SK-N-SH (cell line): ENCODE measurements around the gene SLC5A8. TPM values are rescaled to one million over a fixed set of nuclear protein-coding genes. Genes with fewer than 3 reads are reported as not detected.

Experiments
- CTCF ChIA-PET: fragments of 300-600, 350-600 bp; formaldehyde crosslinking; extraction: SDS; loops from one replicate; lab custom pipeline; 2021; lab: Yijun Ruan, JAX
- POLR2A ChIA-PET: fragments of 350-600 bp; sonication (Branson Sonifier 250); formaldehyde crosslinking; extraction: SDS; loops from one replicate; lab custom pipeline; 2020; ENCODE audit warnings: antibody characterized with exemption, inconsistent platforms; lab: Yijun Ruan, JAX
- DNase-seq: peaks from one replicate; pipeline ENCODE4 v3.0.0; 2012
- H2AFZ ChIP-seq: fragments of 200-600 bp; sonication (generic); 2 replicates; pipeline ENCODE4 v1.8.1; 2016; ENCODE audit warnings: antibody characterized with exemption, mild to moderate bottlenecking, low read depth
- H3F3A ChIP-seq: fragments of 200-600 bp; sonication (generic); replicated peaks from 2 replicates; pipeline ENCODE3; 2016; ENCODE audit warnings: antibody characterized with exemption, mild to moderate bottlenecking; ENCODE audit not compliant: insufficient read depth
- H3K27ac ChIP-seq, 2 experiments: fragments of 200-500 bp in 1 of 2; fragments of 200-600 bp in 1 of 2; sonication (Bioruptor generic) in 1 of 2; sonication (generic), shearing (Covaris generic) in 1 of 2; 2 replicates each; pipeline versions ENCODE4 v1.5.1 to v1.6.1; 2014 to 2016; ENCODE audit warnings: low read depth in 2 of 2, inconsistent platforms in 1 of 2, low read length in 1 of 2, mild to moderate bottlenecking in 1 of 2, mixed read lengths in 1 of 2
- H3K27me3 ChIP-seq: fragments of 200-600 bp; sonication (generic), shearing (Covaris generic); 2 replicates; pipeline ENCODE4 v1.6.1; 2016; ENCODE audit warnings: mixed run types; ENCODE audit not compliant: insufficient read depth
- H3K36me3 ChIP-seq, 2 experiments: fragments of 200-500 bp in 1 of 2; fragments of 200-600 bp in 1 of 2; sonication (Bioruptor generic) in 1 of 2; sonication (generic) in 1 of 2; replicated peaks in 1 of 2; 2 replicates each; pipeline versions ENCODE3 to v1.5.1; 2014 to 2016; ENCODE audit warnings: low read length in 1 of 2, mild to moderate bottlenecking in 1 of 2; ENCODE audit not compliant: insufficient read depth in 2 of 2, control insufficient read depth in 1 of 2
- H3K4me1 ChIP-seq, 2 experiments: fragments of 200-500 bp in 1 of 2; fragments of 200-600 bp in 1 of 2; sonication (Bioruptor generic) in 1 of 2; sonication (generic), shearing (Covaris generic) in 1 of 2; 2 replicates each; pipeline versions ENCODE4 v1.5.1 to v1.6.1; 2014 to 2016; ENCODE audit warnings: low read depth in 1 of 2, low read length in 1 of 2, mixed run types in 1 of 2; ENCODE audit not compliant: insufficient read depth in 2 of 2, control insufficient read depth in 1 of 2
- H3K4me2 ChIP-seq: fragments of 200-600 bp; sonication (generic), shearing (Covaris generic); 2 replicates; pipeline ENCODE4 v1.6.1; 2017; ENCODE audit warnings: mixed run types
- H3K4me3 ChIP-seq, 2 experiments: fragments of 200-500 bp in 1 of 2; fragments of 200-600 bp in 1 of 2; sonication (Bioruptor generic) in 1 of 2; sonication (generic), shearing (Covaris generic) in 1 of 2; 2 replicates each; pipeline versions ENCODE4 v1.5.1 to v1.8.1; 2014 to 2016; ENCODE audit warnings: low read depth in 2 of 2, inconsistent platforms in 1 of 2, low read length in 1 of 2, mild to moderate bottlenecking in 1 of 2, mixed read lengths in 1 of 2, moderate library complexity in 1 of 2
- H3K79me2 ChIP-seq: fragments of 200-600 bp; sonication (generic); 2 replicates; pipeline ENCODE4 v1.8.1; 2017; ENCODE audit warnings: mild to moderate bottlenecking; ENCODE audit not compliant: insufficient read depth
- H3K9ac ChIP-seq: fragments of 200-600 bp; sonication (generic); 2 replicates; pipeline ENCODE4 v1.6.1; 2017; ENCODE audit warnings: mixed run types
- H3K9me2 ChIP-seq: fragments of 200-600 bp; sonication (generic); 2 replicates; pipeline ENCODE4 v1.6.1; 2017; ENCODE audit warnings: mixed run types
- H3K9me3 ChIP-seq: fragments of 200-600 bp; sonication (generic); 2 replicates; pipeline ENCODE4 v1.6.1; 2017; ENCODE audit warnings: mixed run types, mild to moderate bottlenecking, moderate library complexity
- H4K20me1 ChIP-seq: fragments of 200-600 bp; sonication (generic); 2 replicates; pipeline ENCODE4 v1.6.1; 2017; ENCODE audit warnings: mild to moderate bottlenecking, mixed run types; ENCODE audit not compliant: insufficient read depth
- CHD2 ChIP-seq: fragments of 150-350 bp; IDR thresholded peaks from 2 replicates; pipeline ENCODE4 v1.6.1; 2018; ENCODE audit warnings: low read length; ENCODE audit not compliant: partially characterized antibody
- EP300 ChIP-seq, 2 experiments: IDR thresholded peaks; 2 replicates each; pipeline versions ENCODE4 v1.4.0 to v1.6.1; 2012; ENCODE audit warnings: borderline replicate concordance in 1 of 2, low read depth in 1 of 2, low read length in 1 of 2
- FOXM1 ChIP-seq: IDR thresholded peaks from 2 replicates; pipeline ENCODE4 v1.4.0; 2012; ENCODE audit warnings: low read depth, mild to moderate bottlenecking
- GABPA ChIP-seq: IDR thresholded peaks from 2 replicates; pipeline ENCODE4 v1.4.0; 2012; ENCODE audit warnings: low read depth, mild to moderate bottlenecking
- GATA2 ChIP-seq: sonication (generic); formaldehyde crosslinking; IDR thresholded peaks from 2 replicates; pipeline ENCODE4 v1.5.0; 2020; ENCODE audit warnings: mild to moderate bottlenecking, missing genetic modification reagents
- MXI1 ChIP-seq: IDR thresholded peaks from 2 replicates; pipeline ENCODE4 v1.6.1; 2012; ENCODE audit warnings: mild to moderate bottlenecking, low read depth, low read length, improper control_type of control experiment
- NFIC ChIP-seq: IDR thresholded peaks from 2 replicates; pipeline ENCODE4 v1.4.0; 2012; ENCODE audit warnings: borderline replicate concordance
- RAD21 ChIP-seq: IDR thresholded peaks from 2 replicates; pipeline ENCODE4 v1.6.1; 2012; ENCODE audit warnings: mild to moderate bottlenecking, low read length
- RCOR1 ChIP-seq: fragments of 150-350 bp; IDR thresholded peaks from 2 replicates; pipeline ENCODE4 v1.6.1; 2017; ENCODE audit warnings: antibody characterized with exemption, low read length
- SIN3A ChIP-seq: IDR thresholded peaks from 2 replicates; pipeline ENCODE4 v1.6.1; 2012; ENCODE audit warnings: low read depth, mild to moderate bottlenecking, low read length, moderate library complexity, borderline replicate concordance
- SMC3 ChIP-seq: IDR thresholded peaks from 2 replicates; pipeline ENCODE4 v1.6.1; 2012; ENCODE audit warnings: low read depth, low read length, improper control_type of control experiment
- TEAD4 ChIP-seq: IDR thresholded peaks from 2 replicates; pipeline ENCODE4 v1.4.0; 2012; ENCODE audit warnings: mild to moderate bottlenecking, borderline replicate concordance; ENCODE audit not compliant: insufficient read depth
- YY1 ChIP-seq: IDR thresholded peaks from 2 replicates; pipeline ENCODE4 v1.4.0; 2012; ENCODE audit warnings: low read depth, mild to moderate bottlenecking
- WGBS: methylation state at CpG from one replicate; pipeline ENCODE4 v1.1.6; 2017; ENCODE audit warnings: low lambda C conversion rate; 5-methylcytosine and 5-hydroxymethylcytosine counted together
- polyA plus RNA-seq, 3 experiments: library from polyadenylated mRNA; depleted of rRNA; stranded (reverse); fragments of >200 nt; gene quantifications; 2 replicates each; pipeline ENCODE4 v1.2.3, GENCODE V29; 2012
- small RNA-seq, 7 experiments: library from RNA; depleted of rRNA; stranded (forward); fragments of <200 nt; gene quantifications; one replicate each; pipeline ENCODE3, GENCODE V24; 2012
- TF ChIP-seq, protein P1 (sequence below): IDR thresholded peaks from 2 replicates; pipeline ENCODE4 v1.4.0; 2012; ENCODE audit warnings: low read depth, borderline replicate concordance
- TF ChIP-seq, protein P2 (sequence below): IDR thresholded peaks from 2 replicates; pipeline ENCODE4 v1.4.0; 2012; ENCODE audit warnings: low read depth, borderline replicate concordance
- TF ChIP-seq, protein P3 (sequence below): fragments of 150-350 bp; IDR thresholded peaks from 2 replicates; pipeline ENCODE4 v1.6.1; 2017; ENCODE audit warnings: antibody characterized with exemption, low read length, low read depth, borderline replicate concordance
- TF ChIP-seq, protein P4 (sequence below): IDR thresholded peaks from 2 replicates; pipeline ENCODE4 v1.4.0; 2012; ENCODE audit warnings: low read depth

SLC5A8 gene
- polyA plus RNA-seq, 1 of the 3 experiments (the other 2 are of a cell fraction) = not detected

DNA sequence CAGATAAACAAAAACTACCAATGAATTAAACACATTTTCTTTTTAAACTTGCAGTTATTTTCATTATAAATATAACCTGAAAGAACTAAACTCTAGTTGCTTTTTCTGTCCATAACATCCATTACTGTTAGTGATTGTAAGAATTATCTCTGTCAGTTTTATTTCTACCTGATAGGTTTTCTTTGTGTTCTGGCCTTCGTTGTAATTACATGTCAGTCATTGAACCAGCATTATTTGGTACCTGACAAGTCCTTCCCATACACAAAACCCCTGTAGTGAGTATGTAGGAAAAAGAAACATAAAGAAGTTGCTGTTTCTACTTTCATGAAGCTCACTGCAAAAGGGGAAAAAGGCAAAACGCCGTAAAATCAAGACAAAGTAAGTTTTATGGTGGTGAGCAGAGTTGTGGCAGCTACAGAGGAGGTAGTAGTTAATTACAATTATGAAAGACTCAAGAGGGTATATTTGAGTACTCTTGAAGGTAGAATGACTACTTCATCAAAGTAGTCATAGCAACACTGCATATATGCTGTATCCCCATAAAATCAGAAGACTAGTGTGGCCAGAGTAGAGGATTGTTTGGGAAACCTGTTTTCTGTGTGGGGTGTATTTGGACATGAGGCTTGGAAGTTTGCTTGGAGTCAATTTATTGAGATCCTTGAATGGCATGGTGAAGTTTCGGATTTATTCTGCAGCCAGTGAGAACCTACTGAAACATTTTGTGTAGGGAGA lies 102.8 kb downstream of the SLC5A8 start:
- TF ChIP-seq RCOR1 (no peak), CHD2 (no peak), GATA2 (CRISPR knock-in tag) (no peak), YY1 (no peak), SIN3A (no peak), MXI1 (no peak), TEAD4 (no peak), GABPA (no peak), FOXM1 (no peak), EP300 (IDR thresholded peaks at IDR 0.05; ENCODE audit: borderline replicate concordance in 1 of 2, low read depth in 1 of 2, low read length in 1 of 2) (no peak), RAD21 (no peak), NFIC (no peak), SMC3 (no peak)
- TF ChIP-seq, protein P1, sequence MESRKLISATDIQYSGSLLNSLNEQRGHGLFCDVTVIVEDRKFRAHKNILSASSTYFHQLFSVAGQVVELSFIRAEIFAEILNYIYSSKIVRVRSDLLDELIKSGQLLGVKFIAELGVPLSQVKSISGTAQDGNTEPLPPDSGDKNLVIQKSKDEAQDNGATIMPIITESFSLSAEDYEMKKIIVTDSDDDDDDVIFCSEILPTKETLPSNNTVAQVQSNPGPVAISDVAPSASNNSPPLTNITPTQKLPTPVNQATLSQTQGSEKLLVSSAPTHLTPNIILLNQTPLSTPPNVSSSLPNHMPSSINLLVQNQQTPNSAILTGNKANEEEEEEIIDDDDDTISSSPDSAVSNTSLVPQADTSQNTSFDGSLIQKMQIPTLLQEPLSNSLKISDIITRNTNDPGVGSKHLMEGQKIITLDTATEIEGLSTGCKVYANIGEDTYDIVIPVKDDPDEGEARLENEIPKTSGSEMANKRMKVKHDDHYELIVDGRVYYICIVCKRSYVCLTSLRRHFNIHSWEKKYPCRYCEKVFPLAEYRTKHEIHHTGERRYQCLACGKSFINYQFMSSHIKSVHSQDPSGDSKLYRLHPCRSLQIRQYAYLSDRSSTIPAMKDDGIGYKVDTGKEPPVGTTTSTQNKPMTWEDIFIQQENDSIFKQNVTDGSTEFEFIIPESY = no peak
- TF ChIP-seq, protein P2, sequence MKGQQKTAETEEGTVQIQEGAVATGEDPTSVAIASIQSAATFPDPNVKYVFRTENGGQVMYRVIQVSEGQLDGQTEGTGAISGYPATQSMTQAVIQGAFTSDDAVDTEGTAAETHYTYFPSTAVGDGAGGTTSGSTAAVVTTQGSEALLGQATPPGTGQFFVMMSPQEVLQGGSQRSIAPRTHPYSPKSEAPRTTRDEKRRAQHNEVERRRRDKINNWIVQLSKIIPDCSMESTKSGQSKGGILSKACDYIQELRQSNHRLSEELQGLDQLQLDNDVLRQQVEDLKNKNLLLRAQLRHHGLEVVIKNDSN = no peak
- TF ChIP-seq, protein P3, sequence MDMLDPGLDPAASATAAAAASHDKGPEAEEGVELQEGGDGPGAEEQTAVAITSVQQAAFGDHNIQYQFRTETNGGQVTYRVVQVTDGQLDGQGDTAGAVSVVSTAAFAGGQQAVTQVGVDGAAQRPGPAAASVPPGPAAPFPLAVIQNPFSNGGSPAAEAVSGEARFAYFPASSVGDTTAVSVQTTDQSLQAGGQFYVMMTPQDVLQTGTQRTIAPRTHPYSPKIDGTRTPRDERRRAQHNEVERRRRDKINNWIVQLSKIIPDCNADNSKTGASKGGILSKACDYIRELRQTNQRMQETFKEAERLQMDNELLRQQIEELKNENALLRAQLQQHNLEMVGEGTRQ = no peak
- TF ChIP-seq, protein P4, sequence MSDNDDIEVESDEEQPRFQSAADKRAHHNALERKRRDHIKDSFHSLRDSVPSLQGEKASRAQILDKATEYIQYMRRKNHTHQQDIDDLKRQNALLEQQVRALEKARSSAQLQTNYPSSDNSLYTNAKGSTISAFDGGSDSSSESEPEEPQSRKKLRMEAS = no peak
- Histone ChIP-seq H3F3A (no peaks in the 10 kb centered on the region), H3K36me3 (peaks cover 0 to 28% of the 10 kb centered on the region in 2 experiments), H3K9me2 (no peaks in the 10 kb centered on the region), H3K27ac (no peak overlapping the region), H3K27me3 (no peaks in the 10 kb centered on the region), H3K79me2 (no peaks in the 10 kb centered on the region), H3K9me3 (0 out of 2 replicates have a peak, but pooled peaks cover 3% of the 10 kb centered on the region), H3K4me2 (no peak overlapping the region), H2AFZ (no peak overlapping the region), H3K4me1 (no peaks in the 10 kb centered on the region), H3K9ac (no peak overlapping the region), H3K4me3 (no peak overlapping the region), H4K20me1 (no peaks in the 10 kb centered on the region)
- ChIA-PET CTCF (no interaction called here), POLR2A (no interaction called here)
- no peak for DNase-seq
- 42% methylated on average over 4 of the region's 4 CpGs for WGBS

Small RNA genes within 50 kb of the gene (small RNA-seq; reads per million reads assigned to genes)
- 0 reads per million in 7 experiments for gene RNU6-768P

Other genes with a start within 250 kb of the SLC5A8 start
- 5.7 and 7.3 TPM in 2 replicates for gene UTP20, start 69.9 kb upstream of the SLC5A8 start, polyA plus RNA-seq (2012; rRNA removed)
- gene ARL1, start 197.5 kb upstream of the SLC5A8 start, polyA plus RNA-seq (2012; rRNA removed) = 50.2 and 58.9 TPM in 2 replicates